ENCODE results near the gene EIF4H.

Gene EIF4H

DNA sequence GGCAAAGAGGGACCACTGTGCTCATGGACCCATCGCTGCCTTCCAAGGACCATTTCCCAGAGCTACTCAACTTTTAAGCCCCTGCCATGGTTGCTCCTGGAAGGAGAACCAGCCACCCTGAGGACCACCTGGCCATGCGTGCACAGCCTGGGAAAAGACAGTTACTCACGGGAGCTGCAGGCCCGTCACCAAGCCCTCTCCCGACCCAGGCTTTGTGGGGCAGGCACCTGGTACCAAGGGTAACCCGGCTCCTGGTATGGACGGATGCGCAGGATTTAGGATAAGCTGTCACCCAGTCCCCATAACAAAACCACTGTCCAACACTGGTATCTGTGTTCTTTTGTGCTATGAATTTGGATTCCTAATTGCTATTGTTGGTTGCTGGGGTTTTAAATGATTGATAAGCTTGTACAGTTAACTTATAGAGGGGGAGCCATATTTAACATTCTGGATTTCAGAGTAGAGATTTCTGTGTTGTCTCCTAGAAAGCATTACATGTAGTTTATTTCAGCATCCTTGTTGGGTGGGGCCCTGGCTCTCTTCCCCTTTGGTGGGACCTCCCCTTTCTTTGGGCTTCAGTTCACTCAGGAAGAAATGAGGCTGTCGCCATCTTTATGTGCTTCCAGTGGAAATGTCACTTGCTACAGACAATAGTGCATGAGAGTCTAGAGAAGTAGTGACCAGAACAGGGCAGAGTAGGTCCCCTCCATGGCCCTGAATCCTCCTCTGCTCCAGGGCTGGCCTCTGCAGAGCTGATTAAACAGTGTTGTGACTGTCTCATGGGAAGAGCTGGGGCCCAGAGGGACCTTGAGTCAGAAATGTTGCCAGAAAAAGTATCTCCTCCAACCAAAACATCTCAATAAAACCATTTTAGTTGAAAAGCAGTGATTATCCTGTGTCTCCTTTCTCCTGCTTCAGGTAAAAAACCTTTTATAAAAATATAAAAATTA, 55.1 kb downstream of the EIF4H start:
- DNase-seq: no peak

DNA sequence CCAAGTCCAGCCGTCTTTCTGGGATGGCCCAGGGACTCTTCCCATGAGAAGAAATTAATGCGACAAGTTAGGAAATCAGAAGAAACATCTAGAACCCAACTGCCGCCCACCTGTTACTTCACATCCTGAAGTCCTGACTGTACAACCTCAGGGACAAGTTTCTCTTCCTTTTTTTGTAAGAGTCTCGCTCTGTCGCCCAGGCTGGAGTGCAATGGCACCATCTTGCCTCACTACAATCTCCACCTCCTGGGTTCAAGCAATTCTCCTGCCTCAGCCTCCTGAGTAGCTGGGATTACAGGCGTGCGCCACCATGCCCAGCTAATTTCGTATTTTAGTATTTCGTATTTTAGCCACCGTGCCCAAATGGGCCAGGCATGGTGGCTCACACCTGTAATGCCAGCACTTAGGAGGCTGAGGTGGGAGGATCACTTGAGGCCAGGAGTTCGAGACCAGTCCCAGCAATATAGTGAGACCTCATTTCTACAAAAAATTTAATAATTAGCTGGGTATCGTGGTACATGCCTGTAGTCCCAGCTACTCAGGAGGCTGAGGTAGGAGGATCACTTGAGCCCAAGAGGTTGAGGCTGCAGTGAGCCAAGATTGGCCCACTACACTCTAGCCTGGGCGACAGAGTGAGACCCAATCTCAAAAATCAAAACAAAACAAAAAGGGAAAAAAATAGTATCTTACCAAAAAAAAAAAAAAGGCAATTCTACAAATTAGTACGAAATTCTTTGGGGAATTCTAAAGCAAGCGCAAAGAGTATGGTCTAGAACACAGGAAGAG, 56.5 kb downstream of the EIF4H start:
- DNase-seq: no peak

DNA sequence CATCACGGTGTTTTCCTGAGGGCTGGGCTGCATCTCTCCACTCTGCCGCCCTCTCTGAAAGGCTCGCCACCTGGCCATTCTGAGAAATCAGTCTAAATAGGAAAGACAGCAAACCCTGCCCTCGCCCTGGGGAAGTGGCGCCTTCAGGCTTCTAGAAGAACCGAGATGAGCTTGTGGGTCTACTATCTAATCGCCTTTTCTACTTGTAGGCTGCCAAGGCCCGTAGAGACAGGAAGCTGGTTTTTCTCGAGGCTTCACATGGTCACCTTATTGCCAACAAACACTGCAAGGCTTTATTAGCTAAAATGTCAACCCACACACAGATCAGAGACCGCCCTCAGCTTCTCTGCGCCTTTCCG, 57.1 kb downstream of the EIF4H start:
- no peak for DNase-seq

DNA sequence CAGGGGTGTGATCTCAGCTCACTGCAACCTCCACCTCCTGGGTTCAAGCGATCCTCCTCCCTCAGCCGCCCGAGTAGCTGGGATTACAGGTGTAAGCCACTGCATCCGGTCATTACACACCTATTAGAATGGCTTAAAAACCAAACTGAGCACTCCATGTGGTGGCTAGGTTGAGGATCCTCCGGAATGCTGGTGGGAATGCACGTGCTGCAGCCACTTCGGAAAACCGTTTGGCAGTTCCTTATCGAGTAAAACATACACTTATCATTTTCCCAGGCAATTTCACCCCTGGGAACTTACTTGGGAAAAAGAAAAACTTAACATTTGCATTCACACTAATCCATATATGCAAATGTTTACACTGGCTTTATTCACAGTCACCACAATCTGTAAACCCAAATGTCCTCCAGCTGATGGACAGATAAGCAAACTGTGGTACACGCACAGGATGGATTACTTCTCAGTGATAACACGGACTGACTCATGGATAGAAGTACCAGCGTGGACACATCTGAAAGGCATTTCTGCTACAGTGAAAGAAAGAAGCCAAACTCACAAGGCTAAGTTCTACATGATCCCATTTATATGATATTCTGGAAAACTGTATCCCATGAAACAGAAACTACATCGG, 59.6 kb downstream of the EIF4H start:
- no peak for DNase-seq

DNA sequence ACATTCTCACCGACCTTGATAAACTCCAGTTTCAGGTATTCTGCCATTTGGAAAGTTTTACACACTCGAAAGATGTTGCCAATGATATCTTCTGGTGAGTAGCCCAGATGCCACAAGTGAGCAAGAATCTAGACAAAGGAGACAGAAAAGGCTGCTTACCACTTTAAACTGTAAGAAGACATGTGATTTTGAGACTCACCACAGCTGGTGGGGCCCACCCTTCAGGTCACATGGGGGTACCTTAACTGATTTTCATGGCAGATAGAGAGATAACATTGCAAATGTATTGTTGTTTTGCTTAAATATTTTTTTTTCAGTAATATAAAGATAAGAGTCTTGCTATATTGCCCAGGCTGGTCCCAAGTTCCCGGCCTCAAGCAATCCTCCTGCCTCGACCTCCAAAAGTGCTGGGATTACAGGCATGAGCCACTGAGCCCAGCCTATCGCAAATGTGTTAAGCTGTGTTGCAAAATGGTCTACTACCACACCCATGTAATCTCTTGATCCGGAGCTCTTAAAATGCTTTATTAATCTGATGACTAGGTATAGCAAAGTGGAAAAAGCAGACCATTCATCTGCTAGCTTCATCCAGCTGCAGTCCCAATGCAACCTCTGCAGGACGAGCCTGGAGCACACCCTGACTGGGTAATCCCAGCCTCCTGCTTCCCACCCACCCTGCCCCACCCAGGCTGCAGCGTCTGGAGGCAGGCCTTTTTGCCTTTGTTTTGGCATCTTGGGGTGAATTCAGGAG, 61.5 kb downstream of the EIF4H start:
- no peak for DNase-seq

DNA sequence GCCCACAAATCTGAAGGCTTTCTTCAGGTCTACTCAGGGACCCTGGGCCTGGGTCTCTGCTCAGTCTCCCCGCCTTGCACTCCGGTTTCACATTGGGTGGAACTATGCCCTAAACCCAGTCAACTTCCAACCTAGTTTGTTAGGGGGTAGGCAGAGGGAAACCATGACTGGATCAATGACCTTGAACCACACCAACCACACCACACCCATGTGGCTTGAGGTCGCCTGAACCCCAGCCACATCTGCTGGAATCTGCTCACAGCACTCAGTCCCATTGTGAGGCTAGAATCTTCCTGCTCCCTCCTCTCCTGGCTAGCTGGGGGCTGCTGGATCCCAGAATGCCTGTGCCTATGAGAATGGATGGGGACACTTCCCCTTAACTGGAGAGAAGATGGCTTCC, 62.1 kb downstream of the EIF4H start:
- DNase-seq: no peak

DNA sequence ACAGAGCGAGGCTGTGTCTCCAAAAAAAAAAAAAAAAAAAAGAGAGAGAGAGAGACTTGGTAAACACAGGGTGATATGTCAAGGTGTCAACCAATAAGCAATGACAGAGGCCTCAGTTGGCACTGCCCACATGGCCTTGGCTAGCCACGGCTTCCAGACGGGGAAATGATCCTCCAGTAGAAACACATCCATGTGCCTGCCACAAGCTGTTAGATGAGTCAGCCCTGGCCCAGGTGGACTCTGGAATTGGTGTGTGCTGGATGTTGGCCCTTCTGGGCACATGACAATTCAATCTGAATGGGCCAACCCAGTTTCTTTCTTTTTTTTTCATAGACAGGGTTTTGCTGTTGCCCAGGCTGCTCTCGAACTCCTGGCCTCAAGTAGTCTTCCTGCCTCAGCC, 66.3 kb downstream of the EIF4H start:
- DNase-seq: no peak

DNA sequence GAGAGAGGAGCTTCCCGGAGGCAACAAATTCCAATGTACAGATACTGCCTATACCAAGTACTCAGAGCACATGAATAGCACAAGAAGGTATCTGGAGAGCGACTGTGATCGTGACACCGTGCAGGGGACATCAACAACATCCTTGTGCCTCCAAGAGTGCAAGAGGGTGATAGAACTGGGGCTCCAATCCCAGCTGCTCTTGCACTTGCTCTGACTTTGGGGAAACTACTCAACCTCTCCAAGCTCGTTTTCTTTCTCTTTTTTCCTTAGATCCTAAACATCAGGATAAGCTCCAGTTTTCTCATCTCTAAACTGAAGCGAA, 67.9 kb downstream of the EIF4H start:
- no peak for DNase-seq

DNA sequence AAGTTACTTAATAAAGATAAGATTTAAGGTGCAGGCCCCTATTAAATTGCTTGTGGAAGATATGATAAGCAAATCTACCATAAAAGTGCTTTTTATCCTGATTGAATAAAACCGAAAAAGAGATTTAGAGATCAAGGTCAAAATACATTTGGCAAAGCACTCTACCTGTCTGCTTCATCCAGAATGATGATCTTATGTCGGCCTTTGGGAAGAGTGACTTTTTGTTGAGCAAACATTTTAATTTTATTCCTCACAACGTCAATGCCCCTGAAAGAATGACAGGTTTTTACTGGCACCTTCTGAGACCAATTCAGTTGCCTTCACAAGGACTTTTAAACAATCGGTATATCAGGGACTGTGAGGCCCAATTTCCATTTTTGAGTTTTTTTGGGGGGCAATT, 72.3 kb downstream of the EIF4H start:
- DNase-seq: no peak
